GM21423 (cell line): ENCODE measurements around the gene MAPK1.
"Not testable (repeated sequence)": the region's sequence is repeated elsewhere in the genome, so short reads cannot be mapped to it uniquely, and the experiment has no call there.

Experiments used
- ATAC-seq: cut with Tn5 transposase; IDR thresholded peaks from one replicate; pipeline ENCODE4 v1.9.1; 2021; ENCODE audit warnings: mild to moderate bottlenecking, moderate library complexity; ENCODE audit not compliant: unreplicated experiment

The MAPK1 gene

DNA sequence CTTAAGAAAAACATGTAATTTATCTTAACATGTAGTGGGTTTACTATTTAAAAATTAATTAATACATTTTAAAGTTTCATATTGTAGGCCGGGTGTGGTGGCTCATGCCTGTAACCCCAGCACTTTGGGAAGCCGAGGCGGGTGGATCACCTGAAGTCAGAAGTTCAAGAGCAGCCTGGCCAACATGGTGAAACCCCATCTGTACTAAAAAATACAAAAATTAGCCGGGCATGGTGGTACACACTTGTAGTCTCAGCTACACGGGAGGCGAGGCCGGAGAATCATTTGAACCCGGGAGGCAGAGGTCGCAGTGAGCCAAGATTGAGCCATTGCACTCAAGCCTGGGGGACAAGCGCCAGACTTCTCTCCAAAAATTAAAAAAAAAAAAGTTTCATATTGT, 73.7 kb downstream of the MAPK1 start:
- not testable (repeated sequence) for ATAC-seq

DNA sequence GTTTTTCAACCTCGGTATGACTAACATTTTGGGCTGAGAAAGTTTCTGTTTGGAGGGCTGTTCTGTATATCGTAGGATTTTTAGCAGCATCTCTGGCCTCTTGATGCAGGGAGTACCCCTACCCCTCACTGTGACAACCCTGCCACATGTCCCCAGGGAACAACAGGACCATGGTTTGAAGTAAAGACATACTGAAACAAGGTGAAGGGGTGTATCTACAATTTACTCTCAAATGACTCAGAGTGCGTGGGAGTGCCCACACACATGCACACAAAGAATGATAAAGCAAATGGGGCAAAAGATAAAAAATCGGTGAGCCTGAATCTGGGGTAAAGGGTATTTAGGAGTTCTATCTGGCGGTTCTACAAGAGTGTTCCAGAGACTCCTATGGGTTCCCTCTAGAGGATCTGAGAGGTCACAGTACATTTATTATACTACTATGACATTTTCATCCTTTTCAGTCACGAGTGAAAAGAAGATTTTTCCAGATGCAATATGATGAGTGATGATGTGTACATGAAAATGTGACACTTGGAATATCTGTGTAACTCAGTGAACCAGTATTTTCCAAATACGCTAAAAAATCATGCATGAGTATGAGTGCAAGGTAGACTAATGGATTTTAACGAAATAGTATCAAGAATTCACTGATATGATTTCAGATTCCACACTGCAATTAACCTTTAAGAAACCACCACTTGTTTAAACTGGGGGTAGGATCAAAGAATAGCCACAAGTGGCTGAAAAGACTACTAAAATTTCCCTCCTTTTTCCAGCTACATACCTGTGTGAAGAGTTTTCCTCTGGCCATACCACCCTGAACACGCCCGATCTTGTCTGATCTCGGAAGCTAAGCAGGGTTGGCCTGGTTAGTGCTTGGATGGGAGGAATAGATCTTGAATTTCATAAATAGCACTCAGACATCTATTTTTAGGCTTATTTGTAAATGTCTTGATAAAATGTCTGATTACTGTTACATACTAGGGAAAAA, 75.5 kb downstream of the MAPK1 start:
- ATAC-seq: peak; percentile 52

DNA sequence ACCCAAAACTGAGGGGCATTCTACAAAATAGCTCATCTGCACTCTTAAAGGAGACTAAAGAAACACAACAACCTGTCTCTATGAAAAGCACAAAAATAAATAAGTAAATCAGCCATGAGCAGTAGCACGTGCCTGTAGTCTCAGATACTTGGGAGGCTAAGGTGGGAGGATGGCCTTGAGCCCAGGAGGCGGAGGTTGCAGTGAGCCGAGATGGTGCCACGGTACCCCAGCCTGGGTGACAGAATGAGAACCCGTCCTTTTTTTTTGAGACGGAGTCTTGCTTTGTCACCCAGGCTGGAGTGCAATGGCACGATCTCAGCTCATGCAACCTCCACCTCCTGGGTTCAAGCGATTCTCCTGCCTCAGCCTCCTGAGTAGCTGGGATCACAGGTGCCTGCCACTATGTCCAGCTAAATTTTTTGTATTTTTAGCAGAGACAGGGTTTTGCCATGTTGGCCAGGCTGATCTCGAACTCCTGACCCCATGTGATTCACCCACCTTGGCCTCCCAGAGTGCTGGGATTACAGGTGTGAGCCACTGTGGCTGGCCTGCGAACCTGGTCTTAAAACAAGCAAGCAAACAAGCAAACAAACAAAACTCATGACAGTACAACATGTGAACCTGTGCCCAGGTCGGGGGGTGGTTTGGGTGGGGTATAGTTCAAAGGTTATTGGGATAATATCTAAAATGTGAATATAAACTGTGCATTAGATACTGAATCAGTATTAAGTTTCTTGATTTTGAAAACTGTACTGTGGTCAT, 76.4 kb downstream of the MAPK1 start:
- not testable (repeated sequence) for ATAC-seq

DNA sequence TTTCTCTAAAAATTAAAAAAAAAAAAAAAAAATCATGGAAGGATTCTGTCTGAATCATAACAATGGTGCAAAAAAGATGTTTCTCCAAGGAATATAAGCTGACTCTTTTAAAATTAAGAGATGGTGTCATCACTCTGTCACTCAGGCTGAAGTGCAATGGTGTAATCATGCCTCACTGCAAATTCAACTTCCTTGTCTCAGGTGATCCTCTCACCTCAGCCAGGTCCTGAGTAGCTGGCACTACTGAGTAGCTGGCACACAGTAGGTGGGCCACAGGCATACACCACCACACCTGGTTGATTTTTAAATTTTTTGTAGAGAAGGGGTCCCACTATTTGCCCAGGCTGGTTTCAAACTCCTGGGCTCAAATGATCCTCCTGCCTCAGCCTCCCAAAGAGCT, 77.1 kb downstream of the MAPK1 start:
- no peak for ATAC-seq

DNA sequence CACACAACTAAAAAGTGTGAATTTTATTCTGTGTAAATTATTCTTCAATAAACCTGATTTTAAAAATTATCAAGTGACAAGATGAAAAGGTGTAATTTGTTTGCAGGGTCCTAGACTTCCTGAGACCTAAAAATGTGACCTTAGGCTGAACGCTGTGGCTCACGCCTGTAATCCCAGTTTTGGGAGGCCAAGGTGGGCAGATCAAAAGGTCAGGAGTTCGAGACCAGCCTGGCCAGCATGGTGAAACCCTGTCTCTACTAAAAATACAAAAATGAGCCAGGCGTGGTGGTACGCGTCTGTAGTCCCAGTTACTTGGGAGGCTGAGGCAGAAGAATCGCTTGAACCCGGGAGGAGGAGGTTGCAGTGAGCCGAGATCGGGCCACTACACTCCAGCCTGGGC, 79.9 kb downstream of the MAPK1 start:
- ATAC-seq: not testable (repeated sequence)

DNA sequence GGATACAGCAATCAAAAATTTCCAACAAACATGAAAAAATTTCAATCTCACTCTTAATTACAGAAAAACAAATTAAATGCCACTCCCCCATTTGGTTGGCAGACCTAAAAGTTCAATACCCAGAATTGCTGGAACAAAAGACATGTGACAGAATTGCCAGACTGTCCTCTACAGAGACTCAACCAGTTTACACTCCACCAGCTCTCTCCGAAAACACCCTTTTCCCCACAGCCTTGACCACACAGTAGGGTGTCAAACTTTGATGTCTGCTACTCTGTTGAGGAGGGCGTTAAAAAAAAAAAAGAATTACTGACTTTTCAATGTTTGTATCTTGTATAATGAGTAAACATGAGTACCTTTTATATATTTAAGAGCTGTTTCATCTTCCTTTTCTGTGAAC, 87.2 kb downstream of the MAPK1 start:
- no peak for ATAC-seq

DNA sequence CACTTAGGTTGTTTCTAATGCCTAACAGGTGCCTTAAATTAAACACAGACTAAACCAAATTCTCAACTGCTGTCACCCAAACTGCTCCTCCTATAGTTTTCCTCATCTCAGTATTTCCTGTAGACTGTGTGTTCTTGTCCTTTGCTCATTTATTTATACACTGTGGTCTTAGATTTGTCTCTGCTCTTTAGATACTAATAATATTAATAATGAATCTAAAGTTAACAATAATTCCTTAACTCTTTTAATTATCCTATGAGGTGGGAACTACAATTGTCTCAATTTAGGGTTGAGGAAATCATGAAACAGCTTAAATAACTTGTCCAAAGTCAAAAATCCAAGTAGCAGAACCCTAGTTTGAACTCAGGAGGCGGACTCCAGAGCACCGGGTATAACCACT, 88.0 kb downstream of the MAPK1 start:
- ATAC-seq: no peak

DNA sequence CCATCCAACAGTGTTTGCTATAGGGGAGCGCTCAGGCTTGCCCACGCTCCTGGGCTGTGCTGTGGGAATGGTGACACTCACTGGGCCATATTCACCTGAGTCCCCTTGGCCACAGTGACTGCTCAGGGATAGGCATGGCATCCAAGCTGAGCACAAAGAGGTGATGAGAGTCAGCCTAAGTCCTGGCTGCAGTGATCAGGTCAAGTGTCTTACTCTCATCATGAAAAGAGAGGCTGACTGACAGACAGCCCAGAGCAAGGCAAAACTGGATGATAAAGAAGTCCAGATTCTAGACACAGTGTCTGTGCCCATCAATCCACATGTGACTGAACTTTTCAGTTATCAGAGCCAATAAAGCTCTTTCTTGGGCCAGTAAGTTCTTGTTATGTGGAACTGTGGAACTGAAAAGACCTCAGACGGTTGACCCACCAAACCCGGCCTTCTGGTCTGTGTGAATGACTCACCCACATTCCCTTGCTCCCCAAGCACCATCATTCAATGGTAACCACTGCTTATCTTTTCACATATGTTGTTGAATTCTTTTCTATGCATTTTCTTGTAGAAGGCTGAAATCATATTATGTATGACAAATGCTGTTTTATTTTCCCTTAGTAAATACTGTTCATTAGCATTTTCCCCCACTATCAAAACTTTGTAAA, 88.6 kb downstream of the MAPK1 start:
- no peak for ATAC-seq

DNA sequence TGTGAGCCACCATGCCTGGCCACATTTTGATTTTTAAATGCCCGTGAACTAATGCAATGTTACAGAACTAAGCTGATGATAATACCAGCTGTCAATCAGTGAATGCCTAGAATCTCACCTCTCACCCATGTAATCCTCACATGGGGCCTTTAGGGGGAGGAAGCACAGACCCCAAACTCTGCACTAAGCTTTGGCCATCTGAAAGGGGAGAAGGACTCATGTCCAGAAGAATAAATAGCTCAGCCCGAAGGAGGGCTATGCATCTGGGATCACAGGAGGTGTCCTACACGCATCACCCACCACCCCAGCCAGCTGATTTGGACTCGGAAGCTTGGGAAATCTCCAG, 95.8 kb downstream of the MAPK1 start:
- ATAC-seq: no peak

DNA sequence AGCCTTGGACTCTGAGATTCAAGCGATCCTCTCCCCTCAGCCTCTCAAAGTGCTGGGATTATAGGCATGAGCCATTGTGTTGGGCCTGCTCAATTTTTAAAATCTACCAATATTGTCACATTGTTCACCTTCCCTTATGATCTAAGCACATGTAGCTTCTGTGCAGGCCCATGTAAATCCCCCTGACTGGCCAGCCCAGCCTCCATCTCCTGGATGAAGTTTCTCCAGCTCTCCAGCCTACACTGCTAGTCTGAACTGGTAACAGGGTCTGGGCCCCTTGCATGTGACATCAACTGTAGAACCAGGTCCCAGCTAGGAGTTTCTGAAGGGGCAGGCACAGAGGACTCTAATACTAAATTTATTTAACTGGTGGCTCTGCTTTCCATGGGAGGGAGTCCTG, 99.0 kb downstream of the MAPK1 start:
- ATAC-seq: no peak

DNA sequence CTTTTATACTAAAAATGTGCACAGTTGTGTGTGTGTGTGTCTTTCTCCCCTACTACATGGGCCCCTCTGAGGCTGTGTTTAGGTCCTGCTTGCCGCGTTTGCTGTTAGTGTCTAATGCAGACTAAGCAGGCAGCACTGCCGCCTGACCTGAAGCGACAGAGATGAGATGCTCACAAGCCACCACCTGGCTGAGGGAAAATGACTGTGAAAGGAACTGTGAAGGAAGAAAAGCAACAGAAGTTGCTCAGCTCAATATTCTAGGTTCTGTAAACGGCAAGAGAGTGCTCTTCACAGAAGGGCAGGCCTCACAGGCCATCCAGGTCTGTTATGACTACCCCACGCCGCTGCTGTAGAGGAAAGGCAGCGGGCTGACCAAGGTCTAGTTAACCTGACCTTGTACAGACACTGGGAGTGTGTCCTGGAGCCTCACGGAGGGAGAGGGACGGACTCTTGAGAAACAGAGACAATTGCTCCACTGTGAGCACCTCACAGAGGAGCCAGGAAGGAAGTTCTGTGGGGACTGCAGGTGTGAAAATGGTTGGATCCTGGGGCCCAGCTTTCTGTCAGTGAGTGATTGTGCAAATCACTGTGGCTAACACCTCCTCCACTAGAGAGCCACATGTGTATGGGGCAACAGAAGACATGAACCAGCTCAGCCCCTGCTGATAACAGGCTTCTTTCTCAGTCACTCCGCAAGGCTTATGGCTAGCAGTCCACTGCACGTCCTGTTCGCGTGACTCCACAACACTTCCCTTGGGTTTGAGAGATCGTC, 100.6 kb downstream of the MAPK1 start:
- peak; percentile 70 for ATAC-seq

DNA sequence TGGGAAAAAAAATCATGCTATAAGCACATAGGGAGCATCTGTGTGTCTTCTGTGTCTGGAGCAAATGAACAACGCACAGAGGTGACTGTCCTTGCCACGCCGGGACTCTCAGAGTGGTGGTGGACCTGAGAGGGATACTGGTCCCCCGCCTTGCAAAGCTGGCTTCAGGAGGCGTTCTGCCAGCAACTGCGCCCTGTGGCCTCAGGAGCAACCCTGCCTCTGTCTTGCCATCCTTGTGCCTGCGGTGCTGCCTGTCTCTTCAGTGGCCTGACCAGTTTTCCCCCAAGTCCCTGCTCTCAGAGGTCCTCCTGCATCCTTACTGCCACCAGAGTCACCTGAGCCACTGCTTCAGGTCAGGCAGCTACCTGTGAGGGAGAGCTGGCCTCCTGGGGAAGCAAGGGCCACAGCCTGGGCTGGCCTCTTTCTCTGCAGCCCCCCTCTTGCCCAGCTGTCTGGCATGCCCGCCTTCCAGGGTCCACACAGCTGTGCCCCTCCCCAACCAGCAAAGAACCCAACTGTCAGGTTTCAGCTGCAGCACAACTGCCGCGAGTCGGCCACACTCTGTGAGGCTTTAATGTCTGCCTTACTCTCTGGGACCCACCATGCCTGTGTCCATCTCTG, 101.4 kb downstream of the MAPK1 start:
- no peak for ATAC-seq

DNA sequence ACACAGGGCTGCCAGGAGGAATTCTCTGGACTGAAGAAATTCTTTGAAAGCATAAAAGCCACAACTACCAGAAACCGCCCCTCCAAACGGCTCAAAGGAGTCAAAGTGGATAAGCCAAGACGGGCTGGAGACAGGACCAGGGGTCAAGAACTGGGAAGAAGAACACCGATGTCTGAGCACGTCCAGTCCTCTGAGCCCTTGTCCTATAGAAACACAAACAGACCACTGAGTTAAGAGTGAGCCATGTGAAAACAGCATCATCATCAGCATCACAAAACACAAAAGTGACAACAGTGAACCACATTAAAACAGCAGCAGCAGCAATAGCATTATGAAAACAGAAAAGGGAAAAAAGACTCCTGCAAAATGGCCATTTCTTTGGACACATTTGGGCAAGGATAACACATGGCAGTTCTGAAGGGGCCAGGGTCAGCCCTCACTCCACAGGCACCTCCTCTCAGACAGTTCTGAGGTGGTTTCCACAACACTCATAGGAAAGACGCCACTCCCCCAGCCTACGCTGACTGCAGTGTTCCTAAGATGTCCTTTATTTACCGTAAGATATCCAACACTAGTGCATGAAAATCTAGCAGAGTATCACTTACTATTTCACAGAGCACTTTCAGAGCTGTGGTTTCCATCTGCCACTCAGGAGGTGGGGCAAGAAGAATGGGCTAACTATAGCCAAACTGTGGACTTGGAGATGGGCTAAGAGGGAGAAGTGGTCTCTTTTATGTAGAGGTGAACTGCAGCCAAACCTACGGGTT, 103.2 kb downstream of the MAPK1 start:
- no peak for ATAC-seq

DNA sequence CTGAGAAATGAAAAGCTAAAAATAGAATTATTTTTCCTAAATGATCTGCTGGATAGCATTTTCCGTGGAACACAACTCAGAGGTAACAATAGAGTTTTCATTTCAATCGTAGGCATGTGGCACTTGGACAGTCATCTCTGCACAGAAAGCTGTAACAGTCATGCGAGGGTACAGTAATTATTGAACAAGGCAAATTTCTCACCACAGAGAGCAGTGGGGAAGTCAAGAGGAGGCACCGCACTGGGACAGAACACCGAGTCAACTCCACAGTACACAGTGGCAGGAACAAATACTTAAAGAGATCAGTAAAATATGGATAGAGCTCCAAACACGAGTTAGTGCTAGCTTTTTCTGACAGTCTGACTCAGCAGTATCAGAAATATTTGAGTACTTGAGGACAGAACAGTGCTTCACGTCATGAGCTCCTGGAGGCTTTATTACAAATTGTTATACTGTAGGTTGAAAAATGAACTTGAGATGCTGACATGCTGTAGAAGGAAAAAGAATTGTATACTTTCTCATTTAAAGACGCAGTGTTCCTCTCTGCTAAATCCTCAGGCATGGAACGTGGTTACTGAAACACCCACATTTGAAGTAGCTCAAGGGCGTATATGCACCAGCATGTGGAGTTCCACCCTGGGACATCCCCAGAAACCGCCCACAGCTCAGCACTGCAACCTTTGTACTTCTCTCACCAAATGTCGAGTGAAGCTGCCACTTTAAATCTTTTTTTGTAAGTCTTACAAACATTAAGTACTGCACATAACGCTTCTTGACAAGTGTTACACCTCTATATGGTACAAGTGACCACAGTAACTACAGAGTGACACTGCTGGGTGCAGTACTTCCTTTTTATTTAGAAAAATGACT, 104.5 kb downstream of the MAPK1 start:
- ATAC-seq: no peak

DNA sequence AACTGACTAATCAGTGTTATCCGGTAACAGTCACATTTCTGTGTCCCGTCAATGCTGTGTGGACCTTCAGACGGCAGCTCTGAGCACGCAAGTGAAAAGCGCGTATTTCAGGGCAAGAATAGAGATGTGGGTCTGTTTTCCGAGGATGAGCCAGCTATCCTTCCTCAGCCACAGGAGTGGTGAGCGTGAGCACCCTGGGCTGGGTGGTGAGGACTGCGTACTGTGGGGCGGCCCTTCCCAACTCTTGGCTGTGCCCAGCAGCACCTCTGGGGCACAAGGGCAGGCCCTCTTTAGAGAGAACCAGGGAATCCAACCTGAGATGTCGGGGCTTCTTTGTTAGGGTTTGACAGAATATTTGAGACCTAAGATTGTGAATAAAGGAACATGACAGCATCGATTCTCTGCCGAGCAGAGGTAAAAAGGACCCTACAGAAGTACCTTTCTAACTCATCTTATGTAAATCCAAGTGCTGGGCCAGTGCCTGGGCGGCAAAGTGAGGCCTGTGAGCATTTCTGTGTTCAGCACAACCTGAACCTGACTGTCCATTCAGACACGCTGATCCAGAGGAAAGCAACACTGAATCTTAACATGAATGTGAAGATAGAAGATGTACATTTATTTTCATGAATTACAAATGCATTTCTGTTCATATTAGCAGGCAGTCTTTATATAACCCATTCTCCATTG, 105.3 kb downstream of the MAPK1 start:
- ATAC-seq: no peak

DNA sequence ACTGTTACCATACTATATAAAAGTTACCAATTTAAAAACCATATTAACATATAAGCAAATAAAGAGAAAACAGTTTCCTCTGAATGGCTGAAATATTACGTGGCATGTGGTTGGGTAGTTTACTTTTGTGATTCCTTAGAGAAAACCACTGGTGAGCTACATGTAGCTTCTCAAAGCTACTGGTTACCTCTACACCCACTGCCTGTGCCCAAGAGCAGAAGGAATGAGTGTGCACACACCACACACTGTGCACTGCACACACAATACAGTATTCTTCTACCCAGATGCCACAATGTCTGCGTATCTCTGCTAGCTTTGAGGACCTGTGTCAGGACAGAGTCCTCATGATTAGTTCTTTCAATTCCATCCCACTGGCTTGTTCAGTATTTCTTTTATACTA, 106.4 kb downstream of the MAPK1 start:
- no peak for ATAC-seq

DNA sequence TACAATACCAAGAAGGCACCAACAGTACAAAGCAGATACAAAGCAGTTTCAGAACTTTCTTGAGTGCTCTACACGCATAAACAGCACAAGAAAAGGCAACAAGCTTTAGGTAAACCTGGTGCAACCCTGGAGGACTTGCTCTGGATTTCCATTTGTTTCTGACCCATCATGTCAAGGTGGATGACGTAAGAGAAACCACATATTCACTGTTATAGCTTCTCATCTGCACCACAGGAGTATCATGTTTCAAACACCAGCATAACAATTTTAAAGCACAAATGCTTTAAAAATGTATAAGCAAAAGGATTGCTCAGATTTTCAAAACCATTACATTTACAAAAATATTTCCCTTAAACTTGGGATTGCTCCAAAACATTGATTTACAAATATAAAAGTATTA, 106.8 kb downstream of the MAPK1 start:
- ATAC-seq: no peak
